ENCODE measurements around the gene VAC14.
"Not testable (repeated sequence)": the region's sequence is repeated elsewhere in the genome, so short reads cannot be mapped to it uniquely, and the experiment has no call there.

VAC14 gene

DNA sequence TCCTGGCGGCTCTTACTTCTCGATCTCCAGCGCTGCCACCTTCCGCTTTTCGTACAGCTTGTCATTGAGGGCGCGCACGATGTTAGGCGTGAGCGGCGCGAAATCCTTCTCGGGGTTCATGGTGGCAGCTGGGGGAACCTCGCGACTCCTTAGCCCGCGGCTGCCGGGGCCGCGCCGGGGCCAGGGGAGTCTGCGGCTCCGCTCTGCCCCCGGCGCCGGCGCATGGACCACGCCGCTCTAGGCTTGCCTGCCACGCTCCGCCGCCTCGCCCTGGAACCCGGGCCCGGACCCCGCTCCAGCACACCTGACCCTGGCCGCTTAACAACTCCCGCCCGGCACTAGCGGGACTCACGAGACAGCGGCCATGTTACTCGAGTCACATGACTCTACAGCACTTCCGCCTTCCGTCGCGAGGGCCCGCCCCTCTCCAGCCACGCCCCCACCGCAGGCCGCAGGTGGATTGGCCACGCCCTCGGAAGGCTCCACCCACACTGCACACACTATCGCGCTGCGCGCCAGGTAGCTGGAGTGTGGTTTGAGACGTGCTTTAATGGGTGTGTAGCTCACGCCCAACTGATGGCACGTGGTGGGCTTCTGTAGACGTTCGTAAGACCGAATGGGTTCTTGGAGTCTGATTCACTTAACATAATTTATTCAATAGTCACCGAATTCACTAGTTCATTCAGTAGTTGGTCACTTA, at the start of gene VAC14:
Gene VAC14, minus strand, starts transcription at position 378 of the 700 bp plus-strand sequence. Its CDS starts 258 bp downstream, at position 120.
- TF ChIP-seq FOXK2 (IDR thresholded peaks at IDR 0.05): no peak
- TF ChIP-seq ARNT (IDR thresholded peaks at IDR 0.05): no peak
- TF ChIP-seq L3MBTL2 (conservative IDR thresholded peaks at IDR 0.05): peak; percentile 90
- TF ChIP-seq SUZ12 (IDR thresholded peaks at IDR 0.05): no peak
- TF ChIP-seq SP1 (IDR thresholded peaks at IDR 0.05): 0 out of 2 replicates have a peak, but pooled peaks have one; percentile 52
- peak; percentile 93 for TF ChIP-seq ELF4 (IDR thresholded peaks at IDR 0.05)
- ChIA-PET POLR2A (interaction anchor here (1.0 to 1.3 kb wide), 3 partner anchors 8 to 52 kb away, joined by 3 to 6 read pairs (median 3); no protein-coding TSS in a partner anchor), CTCF (interaction anchor here (0.6 kb wide), 1 partner anchor 511 kb away, joined by 3 read pairs; no protein-coding TSS in a partner anchor)
- peak; percentile 97 for DNase-seq (ENCODE audit: extremely low spot score)

DNA sequence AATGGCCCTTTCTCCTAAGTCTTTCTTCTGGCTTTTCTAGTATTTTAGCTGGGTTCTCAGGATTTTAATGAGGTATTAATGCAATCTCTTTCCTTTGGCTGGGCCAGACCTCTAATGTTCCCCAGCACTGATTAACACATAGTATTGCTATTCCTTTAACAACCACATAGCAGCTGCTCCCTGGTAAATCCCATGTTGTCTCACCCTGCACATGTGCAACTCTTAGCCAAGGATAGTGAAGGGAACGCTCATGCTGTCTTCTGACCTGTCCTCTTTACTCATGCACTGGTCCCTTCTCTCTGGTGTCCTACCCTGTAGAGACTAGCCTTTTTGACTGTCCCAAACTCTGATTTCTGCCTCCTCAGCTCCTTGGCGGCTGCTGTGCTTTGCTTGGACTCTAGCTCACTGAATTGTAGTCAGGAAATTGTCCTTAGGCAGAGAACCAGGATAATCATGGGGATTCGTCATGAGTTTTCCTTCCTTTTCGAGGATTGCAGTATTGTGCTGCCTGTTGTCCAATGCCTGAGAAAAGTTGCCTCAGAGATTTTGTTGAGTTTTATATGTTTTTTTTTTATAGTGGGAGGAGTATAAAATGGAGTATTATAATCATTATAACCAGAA, 22.6 kb upstream of the VAC14 start:
- DNase-seq (ENCODE audit: extremely low spot score); POLR2A ChIA-PET; CTCF ChIA-PET: not testable (repeated sequence)

DNA sequence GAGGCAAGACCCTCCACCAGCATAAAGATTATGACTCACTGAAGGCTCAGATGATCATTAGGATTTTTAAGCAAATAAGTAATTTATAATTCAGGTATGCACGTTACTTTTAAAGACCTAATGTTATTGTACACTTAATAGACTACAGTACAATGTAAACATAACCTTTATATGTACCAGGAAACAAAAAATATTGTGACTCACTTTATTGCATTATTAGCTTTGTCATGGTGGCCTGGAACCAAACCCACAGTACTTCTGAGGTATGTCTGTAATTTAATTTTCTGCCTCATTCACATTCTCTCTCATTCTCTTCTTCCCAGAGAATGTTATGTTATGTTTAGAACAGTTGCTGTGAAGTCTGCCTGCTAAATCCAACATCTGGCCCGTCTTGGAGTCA, 21.8 kb upstream of the VAC14 start:
- POLR2A ChIA-PET; DNase-seq (ENCODE audit: extremely low spot score); CTCF ChIA-PET: not testable (repeated sequence)

DNA sequence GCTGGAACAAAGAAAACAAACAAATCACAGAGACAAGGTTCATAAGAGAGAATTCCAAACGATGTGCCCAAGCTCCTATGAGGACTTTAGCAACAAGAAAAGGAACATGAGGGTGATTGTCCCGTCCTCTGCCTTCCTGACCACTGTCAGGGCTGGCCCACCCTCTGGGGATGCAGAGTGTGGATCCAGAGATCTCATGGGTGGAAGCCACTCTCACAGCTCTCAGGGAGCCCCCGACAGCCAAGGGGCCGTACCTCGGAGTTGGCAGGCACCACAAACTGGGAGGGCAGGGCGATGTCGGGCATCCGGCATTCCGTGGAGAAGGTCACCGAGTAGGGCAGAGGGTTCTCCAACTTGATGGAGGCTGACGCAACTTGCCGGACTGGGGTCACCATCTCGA, 17.1 kb upstream of the VAC14 start:
- POLR2A ChIA-PET; DNase-seq (ENCODE audit: extremely low spot score); CTCF ChIA-PET: not testable (repeated sequence)

DNA sequence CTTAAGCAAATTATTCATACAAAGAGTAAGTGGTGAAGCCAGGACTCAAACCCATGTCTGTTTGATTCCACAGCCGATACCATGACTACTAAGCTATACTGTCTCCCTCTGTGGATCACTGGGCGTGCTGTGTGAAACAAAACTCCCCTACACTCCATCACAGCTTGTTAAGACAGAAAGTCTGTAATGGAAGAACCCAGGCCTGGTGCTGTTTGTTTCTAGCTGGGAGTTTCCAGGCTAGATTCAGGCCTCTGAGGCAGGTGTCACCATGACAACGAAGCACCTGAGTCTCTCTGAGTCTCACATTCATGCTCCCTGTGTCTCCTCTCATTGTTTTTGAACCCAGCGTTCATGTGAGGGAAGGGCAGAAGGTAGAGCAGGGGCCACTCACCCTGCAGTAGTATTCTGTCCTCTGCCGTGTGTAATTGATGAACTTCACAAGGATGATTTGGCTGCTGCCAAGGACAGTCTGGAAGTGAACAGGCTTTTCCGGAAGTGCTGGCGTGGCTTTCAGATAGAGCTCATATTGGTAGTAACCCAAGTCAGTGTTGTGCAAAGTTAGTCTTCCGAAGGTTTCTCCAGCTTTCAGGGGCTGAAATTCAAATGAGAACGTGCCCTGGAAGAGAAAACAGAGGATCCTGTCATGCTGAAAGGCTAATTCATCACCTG, 8.6 kb upstream of the VAC14 start:
- CTCF ChIA-PET: no interaction called here

DNA sequence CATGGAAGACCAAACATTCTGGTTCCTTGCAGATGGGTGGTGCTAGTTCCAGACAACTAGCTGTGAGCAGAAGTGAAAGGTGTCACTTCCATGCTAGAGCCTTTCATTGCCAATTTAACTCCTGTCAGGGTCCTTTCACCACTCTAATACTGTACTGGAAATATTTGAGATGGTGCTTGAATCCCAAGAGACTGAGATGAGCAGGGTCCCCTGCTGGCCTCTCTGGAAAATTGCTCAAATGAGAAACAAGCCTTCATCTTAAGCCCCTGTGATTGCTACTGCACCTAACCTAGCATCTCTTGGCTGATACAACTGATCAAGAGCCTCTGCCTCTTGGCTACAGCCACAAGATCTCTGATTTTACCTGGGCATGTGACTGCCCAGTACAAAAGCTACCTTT, 7.4 kb upstream of the VAC14 start:
- ChIA-PET CTCF (no interaction called here), POLR2A (no interaction called here)
- no peak for TF ChIP-seq FOXK2 (IDR thresholded peaks at IDR 0.05)
- TF ChIP-seq SP1 (IDR thresholded peaks at IDR 0.05): no peak
- no peak for TF ChIP-seq LEF1 (IDR thresholded peaks at IDR 0.05; ENCODE audit: borderline replicate concordance)
- TF ChIP-seq FOXA1 (IDR thresholded peaks at IDR 0.05): no peak
- TF ChIP-seq ELF4 (IDR thresholded peaks at IDR 0.05): no peak
- TF ChIP-seq, protein P1, sequence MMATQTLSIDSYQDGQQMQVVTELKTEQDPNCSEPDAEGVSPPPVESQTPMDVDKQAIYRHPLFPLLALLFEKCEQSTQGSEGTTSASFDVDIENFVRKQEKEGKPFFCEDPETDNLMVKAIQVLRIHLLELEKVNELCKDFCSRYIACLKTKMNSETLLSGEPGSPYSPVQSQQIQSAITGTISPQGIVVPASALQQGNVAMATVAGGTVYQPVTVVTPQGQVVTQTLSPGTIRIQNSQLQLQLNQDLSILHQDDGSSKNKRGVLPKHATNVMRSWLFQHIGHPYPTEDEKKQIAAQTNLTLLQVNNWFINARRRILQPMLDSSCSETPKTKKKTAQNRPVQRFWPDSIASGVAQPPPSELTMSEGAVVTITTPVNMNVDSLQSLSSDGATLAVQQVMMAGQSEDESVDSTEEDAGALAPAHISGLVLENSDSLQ (IDR thresholded peaks at IDR 0.05): no peak
- TF ChIP-seq ZNF384 (IDR thresholded peaks at IDR 0.05): no peak
- no peak for TF ChIP-seq BHLHE40 (IDR thresholded peaks at IDR 0.05; ENCODE audit: borderline replicate concordance)
- TF ChIP-seq CTBP1 (IDR thresholded peaks at IDR 0.05; ENCODE audit: borderline replicate concordance): no peak
- TF ChIP-seq FOXM1 (IDR thresholded peaks at IDR 0.05; ENCODE audit: borderline replicate concordance): no peak
- TF ChIP-seq HDGF (IDR thresholded peaks at IDR 0.05; ENCODE audit: borderline replicate concordance): no peak
- TF ChIP-seq TARDBP (IDR thresholded peaks at IDR 0.05): no peak
- TF ChIP-seq SUZ12 (IDR thresholded peaks at IDR 0.05): no peak
- TF ChIP-seq NFRKB (IDR thresholded peaks at IDR 0.05): no peak
- no peak for DNase-seq (ENCODE audit: extremely low spot score)

More for the DNA sequence above, 8.6 kb upstream of the VAC14 start:
- no peak for TF ChIP-seq ZNF384 (IDR thresholded peaks at IDR 0.05)
- TF ChIP-seq CTBP1 (IDR thresholded peaks at IDR 0.05; ENCODE audit: borderline replicate concordance): no peak
- DNase-seq (ENCODE audit: extremely low spot score): no peak
- POLR2A ChIA-PET: interaction anchor here (1.0 kb wide), 1 partner anchor 9 kb away, joined by 6 read pairs; the partner anchor contains the start of gene VAC14

DNA sequence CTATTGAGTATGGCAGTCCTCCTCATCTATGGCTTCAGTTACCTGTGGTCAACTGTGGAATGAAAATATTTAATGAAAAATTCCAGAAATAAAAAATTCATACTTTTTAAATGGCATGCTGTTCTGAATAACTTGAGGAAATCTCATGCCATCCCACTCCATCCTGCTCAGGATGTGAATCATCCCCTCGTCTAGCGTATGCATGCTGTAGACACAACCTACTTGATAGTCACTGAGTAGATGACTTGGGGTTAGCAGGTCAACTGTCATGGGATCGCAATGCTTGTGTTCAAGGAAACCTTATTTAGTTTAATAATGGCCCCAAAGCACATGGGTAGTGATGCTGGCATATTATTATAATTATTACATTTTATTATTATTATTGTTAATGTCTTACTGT, 4.8 kb upstream of the VAC14 start:
- no peak for DNase-seq (ENCODE audit: extremely low spot score)
- ChIA-PET POLR2A (no interaction called here), CTCF (no interaction called here)

DNA sequence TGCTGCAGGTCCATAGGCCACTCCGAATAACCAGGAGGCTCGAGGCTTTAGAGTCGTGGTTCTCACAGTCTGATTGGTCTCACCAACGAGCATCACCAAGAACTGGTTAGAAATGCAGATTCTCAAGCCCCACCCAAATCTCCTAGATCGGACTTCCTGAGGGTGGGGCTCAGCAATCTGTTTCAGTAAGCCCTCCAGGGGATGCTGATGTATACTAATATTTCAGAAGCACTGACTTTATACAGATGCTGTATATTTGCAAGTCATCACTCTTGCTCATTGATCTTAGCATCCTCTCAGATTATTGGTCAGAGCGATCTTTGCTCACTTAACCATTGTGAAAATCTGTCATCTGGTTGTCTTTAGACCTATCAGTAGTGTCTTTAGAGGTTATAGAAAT, 4.4 kb upstream of the VAC14 start:
- DNase-seq (ENCODE audit: extremely low spot score): no peak
- TF ChIP-seq HDGF (IDR thresholded peaks at IDR 0.05; ENCODE audit: borderline replicate concordance) (no peak), FOXA1 (IDR thresholded peaks at IDR 0.05) (no peak), ARNT (IDR thresholded peaks at IDR 0.05) (no peak), LEF1 (IDR thresholded peaks at IDR 0.05; ENCODE audit: borderline replicate concordance) (no peak), FOXK2 (IDR thresholded peaks at IDR 0.05) (no peak), NFRKB (IDR thresholded peaks at IDR 0.05) (no peak), ELF4 (IDR thresholded peaks at IDR 0.05) (no peak), ZNF384 (IDR thresholded peaks at IDR 0.05) (no peak), CTBP1 (IDR thresholded peaks at IDR 0.05; ENCODE audit: borderline replicate concordance) (no peak), TARDBP (IDR thresholded peaks at IDR 0.05) (no peak), BHLHE40 (IDR thresholded peaks at IDR 0.05; ENCODE audit: borderline replicate concordance) (no peak), FOXM1 (IDR thresholded peaks at IDR 0.05; ENCODE audit: borderline replicate concordance) (no peak), SUZ12 (IDR thresholded peaks at IDR 0.05) (no peak), SP1 (IDR thresholded peaks at IDR 0.05) (no peak)
- TF ChIP-seq, protein P1 (IDR thresholded peaks at IDR 0.05): no peak
- ChIA-PET POLR2A (no interaction called here), CTCF (no interaction called here)

More for the DNA sequence above, 4.8 kb upstream of the VAC14 start:
- TF ChIP-seq BHLHE40 (IDR thresholded peaks at IDR 0.05; ENCODE audit: borderline replicate concordance): no peak
- TF ChIP-seq FOXK2 (IDR thresholded peaks at IDR 0.05): no peak
- no peak for TF ChIP-seq L3MBTL2 (conservative IDR thresholded peaks at IDR 0.05)
- TF ChIP-seq NFRKB (IDR thresholded peaks at IDR 0.05): no peak
- no peak for TF ChIP-seq SP1 (IDR thresholded peaks at IDR 0.05)
- no peak for TF ChIP-seq LEF1 (IDR thresholded peaks at IDR 0.05; ENCODE audit: borderline replicate concordance)
- TF ChIP-seq ARNT (IDR thresholded peaks at IDR 0.05): no peak
- TF ChIP-seq HDGF (IDR thresholded peaks at IDR 0.05; ENCODE audit: borderline replicate concordance): no peak
- no peak for TF ChIP-seq ELF4 (IDR thresholded peaks at IDR 0.05)
- TF ChIP-seq CTBP1 (IDR thresholded peaks at IDR 0.05; ENCODE audit: borderline replicate concordance): no peak
- TF ChIP-seq FOXM1 (IDR thresholded peaks at IDR 0.05; ENCODE audit: borderline replicate concordance): no peak
- no peak for TF ChIP-seq ZNF384 (IDR thresholded peaks at IDR 0.05)
- no peak for TF ChIP-seq SUZ12 (IDR thresholded peaks at IDR 0.05)
